HG03469 (cell line): ENCODE results near the gene RNF220.

Source experiments
- ATAC-seq: cut with Tn5 transposase; IDR thresholded peaks from one replicate; pipeline ENCODE4 v1.9.1; 2021; ENCODE audit warnings: mild to moderate bottlenecking, moderate library complexity, moderate number of reproducible peaks; ENCODE audit not compliant: unreplicated experiment

Gene RNF220

GRCh38 chr1:44606701-44607281, 201.7 kb downstream of the RNF220 start:
- ATAC-seq, result no peak

- no peak for ATAC-seq
Observed at GRCh38 chr1:44608141-44608540, 203.1 kb downstream of the RNF220 start.

GRCh38 chr1:44609412-44609767, 204.3 kb downstream of the RNF220 start:
- ATAC-seq, result no peak

- ATAC-seq, result no peak
Observed at GRCh38 chr1:44609768-44610526, 204.9 kb downstream of the RNF220 start.

GRCh38 chr1:44610527-44611148, 205.6 kb downstream of the RNF220 start:
- no peak for ATAC-seq

- no peak for ATAC-seq
Observed at GRCh38 chr1:44611419-44611818, 206.4 kb downstream of the RNF220 start.

GRCh38 chr1:44611866-44612265, 206.8 kb downstream of the RNF220 start:
- ATAC-seq, result no peak

- no peak for ATAC-seq
Observed at GRCh38 chr1:44613941-44614340, 208.9 kb downstream of the RNF220 start.

- no peak for ATAC-seq
Observed at GRCh38 chr1:44616284-44616990, 211.4 kb downstream of the RNF220 start.

GRCh38 chr1:44616991-44617702, 212.1 kb downstream of the RNF220 start:
- no peak for ATAC-seq

GRCh38 chr1:44617703-44618029, 212.6 kb downstream of the RNF220 start:
- no peak for ATAC-seq

- no peak for ATAC-seq
Observed at GRCh38 chr1:44619261-44619900, 214.3 kb downstream of the RNF220 start.

GRCh38 chr1:44620072-44620471, 215.0 kb downstream of the RNF220 start:
- no peak for ATAC-seq

GRCh38 chr1:44621841-44622286, 216.8 kb downstream of the RNF220 start:
- no peak for ATAC-seq

GRCh38 chr1:44624268-44624901, 219.3 kb downstream of the RNF220 start:
- ATAC-seq, result no peak

- ATAC-seq, result no peak
Observed at GRCh38 chr1:44625348-44625747, 220.3 kb downstream of the RNF220 start.

- no peak for ATAC-seq
Observed at GRCh38 chr1:44628962-44629756, 224.1 kb downstream of the RNF220 start.

GRCh38 chr1:44630116-44630515, 225.1 kb downstream of the RNF220 start:
- ATAC-seq, result no peak

- ATAC-seq, result no peak
Observed at GRCh38 chr1:44631333-44631646, 226.2 kb downstream of the RNF220 start.
